Measurements from ENCODE around the gene NTN3.

NTN3 gene

DNA sequence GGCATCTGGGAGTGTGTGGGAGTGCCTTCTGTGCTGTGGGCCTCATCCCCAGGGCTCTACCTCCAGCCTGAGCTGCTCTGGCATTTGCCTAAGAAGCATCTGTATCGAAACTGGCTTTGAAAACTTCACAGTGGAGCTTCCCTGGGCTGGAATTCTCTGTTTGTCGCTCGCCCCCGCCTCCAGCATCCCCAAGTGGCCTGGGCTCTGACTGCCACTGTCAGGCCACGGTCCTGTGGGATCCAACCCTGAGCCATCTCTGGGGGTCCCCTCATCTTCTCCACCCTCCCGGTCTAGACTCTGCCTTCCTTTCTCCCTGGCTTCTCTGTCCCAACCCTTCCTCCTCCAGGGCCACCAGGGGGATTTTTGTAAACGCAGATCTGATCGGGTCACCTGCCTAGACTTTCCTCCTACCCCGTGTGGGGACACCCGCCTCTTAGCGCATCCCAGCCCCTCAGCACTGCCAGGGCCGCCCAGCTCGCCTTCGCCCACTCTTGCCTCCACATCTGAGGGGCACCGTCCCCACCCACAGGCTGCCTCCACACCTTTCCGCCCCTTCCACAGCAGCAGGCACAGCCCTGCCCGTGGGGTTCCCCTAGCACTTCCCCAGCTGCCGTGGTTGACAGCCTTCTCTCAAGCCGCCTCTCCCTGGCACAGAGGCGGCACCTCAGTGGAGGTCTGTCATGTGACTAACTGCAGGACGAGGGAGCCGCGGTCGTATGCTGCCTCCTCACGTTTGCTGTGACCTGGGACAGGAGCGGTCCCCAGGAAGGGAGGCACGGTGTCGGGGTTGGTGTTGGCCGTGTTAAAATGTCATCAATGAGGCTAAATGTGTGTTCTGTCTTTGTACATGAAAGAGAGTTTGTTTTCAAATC, 15.8 kb downstream of the NTN3 start:
- H3K27me3 Mint-ChIP-seq (ENCODE audit: low read depth, poor library complexity) = no peaks in the 10 kb centered on the region
- peaks cover 70% of the 10 kb centered on the region for H3K4me1 Mint-ChIP-seq
- H3K4me3 Mint-ChIP-seq = peak overlapping the region; percentile 4
- TF ChIP-seq, protein P1, sequence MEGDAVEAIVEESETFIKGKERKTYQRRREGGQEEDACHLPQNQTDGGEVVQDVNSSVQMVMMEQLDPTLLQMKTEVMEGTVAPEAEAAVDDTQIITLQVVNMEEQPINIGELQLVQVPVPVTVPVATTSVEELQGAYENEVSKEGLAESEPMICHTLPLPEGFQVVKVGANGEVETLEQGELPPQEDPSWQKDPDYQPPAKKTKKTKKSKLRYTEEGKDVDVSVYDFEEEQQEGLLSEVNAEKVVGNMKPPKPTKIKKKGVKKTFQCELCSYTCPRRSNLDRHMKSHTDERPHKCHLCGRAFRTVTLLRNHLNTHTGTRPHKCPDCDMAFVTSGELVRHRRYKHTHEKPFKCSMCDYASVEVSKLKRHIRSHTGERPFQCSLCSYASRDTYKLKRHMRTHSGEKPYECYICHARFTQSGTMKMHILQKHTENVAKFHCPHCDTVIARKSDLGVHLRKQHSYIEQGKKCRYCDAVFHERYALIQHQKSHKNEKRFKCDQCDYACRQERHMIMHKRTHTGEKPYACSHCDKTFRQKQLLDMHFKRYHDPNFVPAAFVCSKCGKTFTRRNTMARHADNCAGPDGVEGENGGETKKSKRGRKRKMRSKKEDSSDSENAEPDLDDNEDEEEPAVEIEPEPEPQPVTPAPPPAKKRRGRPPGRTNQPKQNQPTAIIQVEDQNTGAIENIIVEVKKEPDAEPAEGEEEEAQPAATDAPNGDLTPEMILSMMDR (IDR thresholded peaks at IDR 0.05) = no peak
- DNase-seq = no peak
- no peaks in the 10 kb centered on the region for H3K36me3 Mint-ChIP-seq (ENCODE audit: low read depth)
- H3K27ac Mint-ChIP-seq = peak overlapping the region; percentile 53
- no peaks in the 10 kb centered on the region for H3K9me3 Mint-ChIP-seq

DNA sequence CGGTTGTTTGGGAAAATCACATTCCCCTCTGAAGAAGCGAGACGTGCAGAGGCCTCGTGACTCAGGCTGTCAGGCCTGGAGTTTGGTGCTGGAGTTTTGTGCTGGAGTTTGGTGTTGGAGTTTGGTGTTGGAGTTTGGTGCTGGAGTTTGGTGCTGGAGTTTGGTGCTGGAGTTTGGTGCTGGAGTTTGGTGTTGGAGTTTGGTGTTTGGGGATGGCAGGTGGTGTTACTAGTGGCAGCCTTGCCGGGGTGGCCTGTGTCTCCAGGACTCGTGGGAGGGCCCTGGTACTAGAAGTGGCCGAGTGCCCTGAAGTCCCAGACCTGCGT, 16.4 kb downstream of the NTN3 start:
- Mint-ChIP-seq H3K36me3 (ENCODE audit: low read depth) (no peaks in the 10 kb centered on the region), H3K9me3 (no peaks in the 10 kb centered on the region), H3K27ac (peak overlapping the region; percentile 53), H3K27me3 (ENCODE audit: low read depth, poor library complexity) (no peaks in the 10 kb centered on the region), H3K4me3 (peak overlapping the region; percentile 4), H3K4me1 (peaks cover 64% of the 10 kb centered on the region)
- TF ChIP-seq, protein P1 (IDR thresholded peaks at IDR 0.05) = no peak
- no peak for DNase-seq

DNA sequence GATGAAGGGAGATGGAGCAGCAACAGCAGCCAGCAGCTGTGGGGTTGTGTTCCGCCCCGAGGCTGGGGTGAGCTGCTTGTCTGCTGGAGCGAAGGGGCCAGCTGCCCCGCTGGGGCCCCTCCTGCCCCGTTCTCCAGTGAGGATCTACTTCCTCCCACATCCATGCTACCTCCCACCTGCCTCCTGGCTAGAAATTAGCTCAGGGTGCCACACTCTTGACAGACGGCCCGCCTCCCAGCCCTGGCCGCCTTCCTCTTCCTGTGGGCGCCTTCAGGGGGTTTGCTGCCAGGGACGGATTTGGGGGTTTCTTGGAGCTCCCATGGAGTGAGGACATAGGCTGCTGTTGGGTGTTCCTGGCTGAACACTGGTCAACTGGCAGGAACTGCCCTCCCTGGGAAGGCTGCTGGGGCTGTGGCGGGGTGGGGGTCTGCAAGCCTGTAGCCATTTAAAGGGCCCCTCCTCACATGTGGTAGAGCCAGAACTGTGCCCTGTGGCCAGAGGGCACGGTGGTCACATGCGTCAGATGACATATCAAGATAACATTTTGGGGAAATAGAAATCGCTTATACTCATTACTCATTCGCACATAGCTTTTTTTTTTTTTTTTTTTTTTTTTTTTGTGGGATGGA, 16.9 kb downstream of the NTN3 start:
- no peak for DNase-seq
- Mint-ChIP-seq H3K27me3 (ENCODE audit: low read depth, poor library complexity) (no peaks in the 10 kb centered on the region), H3K4me1 (peaks cover 59% of the 10 kb centered on the region), H3K36me3 (ENCODE audit: low read depth) (no peaks in the 10 kb centered on the region), H3K27ac (no peak overlapping the region), H3K4me3 (no peak overlapping the region), H3K9me3 (no peaks in the 10 kb centered on the region)
- TF ChIP-seq, protein P1 (IDR thresholded peaks at IDR 0.05) = no peak

DNA sequence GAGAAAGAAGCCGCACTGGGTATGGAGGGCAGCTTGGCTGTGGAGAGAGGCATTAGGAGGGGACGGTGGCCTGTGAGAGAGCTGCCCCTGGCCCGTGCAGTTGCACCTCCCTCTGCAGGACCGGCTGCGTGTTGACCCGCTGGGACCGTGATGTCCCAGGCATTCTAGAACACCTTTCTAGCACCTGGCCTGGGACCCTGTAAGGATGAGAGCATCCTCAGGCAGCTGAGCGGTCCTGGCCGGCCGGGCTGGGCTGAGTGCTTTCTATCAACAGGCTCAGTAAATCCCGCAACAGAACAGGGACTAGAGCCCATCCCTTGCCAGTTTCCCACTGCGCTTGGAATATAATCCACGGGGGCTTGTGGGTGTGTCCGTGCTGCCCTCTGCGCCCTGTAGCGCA, 18.5 kb downstream of the NTN3 start:
- Mint-ChIP-seq H3K27me3 (ENCODE audit: low read depth, poor library complexity) (no peaks in the 10 kb centered on the region), H3K4me3 (no peak overlapping the region), H3K27ac (no peak overlapping the region), H3K36me3 (ENCODE audit: low read depth) (no peaks in the 10 kb centered on the region), H3K4me1 (peaks cover 43% of the 10 kb centered on the region), H3K9me3 (no peaks in the 10 kb centered on the region)
- no peak for DNase-seq
- TF ChIP-seq, protein P1 (IDR thresholded peaks at IDR 0.05) = no peak

DNA sequence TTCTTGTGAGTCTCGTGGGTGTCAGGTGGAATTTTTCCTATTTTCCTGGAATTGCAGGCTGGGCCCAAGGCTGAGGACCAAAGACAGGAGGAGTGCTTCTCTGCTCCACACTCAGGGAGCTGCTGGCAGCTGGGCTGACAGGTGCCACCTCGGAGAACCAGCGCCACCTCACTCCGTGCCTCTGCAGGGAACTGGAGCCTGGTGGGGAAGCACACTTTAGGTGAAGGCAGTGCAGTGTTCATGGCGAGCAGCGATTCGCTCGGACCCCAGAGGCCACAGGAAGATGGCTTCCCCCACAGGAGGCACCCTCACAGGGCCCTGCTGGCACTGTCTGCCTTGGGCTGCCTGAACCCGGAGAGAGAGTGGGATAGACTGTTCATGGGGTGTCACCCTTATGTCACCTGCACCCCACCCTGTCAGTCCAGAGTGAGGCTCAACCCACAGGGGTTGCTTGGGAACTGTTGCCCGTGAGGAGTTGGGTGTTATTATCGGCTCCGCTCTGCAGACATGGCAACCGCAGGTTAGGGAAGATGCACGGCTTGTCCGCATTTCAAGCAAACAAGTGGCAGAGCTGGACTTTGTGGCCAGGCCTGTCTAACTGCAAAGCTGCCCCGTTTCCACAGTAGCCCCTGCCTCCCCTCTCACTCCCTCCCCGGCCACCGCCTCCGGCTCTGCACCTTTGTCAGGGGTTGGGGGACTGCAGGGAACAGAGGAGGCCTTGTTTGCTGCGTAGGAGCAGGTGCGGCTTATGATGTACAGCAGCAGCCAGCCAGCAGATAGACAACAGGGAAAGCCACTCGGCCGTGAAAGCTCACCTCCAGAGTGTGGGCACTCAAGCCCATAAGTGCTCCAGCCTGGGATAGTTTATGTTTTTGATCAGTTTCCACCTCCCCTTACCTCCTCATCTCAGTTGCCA, 19.4 kb downstream of the NTN3 start:
- DNase-seq = no peak
- Mint-ChIP-seq H3K27me3 (ENCODE audit: low read depth, poor library complexity) (no peaks in the 10 kb centered on the region), H3K4me1 (peaks cover 34% of the 10 kb centered on the region), H3K9me3 (no peaks in the 10 kb centered on the region), H3K4me3 (no peak overlapping the region), H3K36me3 (ENCODE audit: low read depth) (no peaks in the 10 kb centered on the region), H3K27ac (no peak overlapping the region)
- TF ChIP-seq, protein P1 (IDR thresholded peaks at IDR 0.05) = no peak

Measured in nephron progenitor cell (in vitro differentiated cells).